Cardiac fibroblast (primary cell): ENCODE data around the gene MRGPRE.
"Not testable (repeated sequence)": the region's sequence is repeated elsewhere in the genome, so short reads cannot be mapped to it uniquely, and the experiment has no call there.

ENCODE experiments used
- DNase-seq, 2 donors: peaks; one replicate each; pipeline versions ENCODE4 v3.0.0 to v3.0.0-alpha.2; 2010; ENCODE audit warnings: low read depth in 2 of 2
- H3K4me3 ChIP-seq, 2 donors: replicated peaks in 1 of 2; 1 replicate in 1 of 2; 2 replicates in 1 of 2; pipeline ENCODE4 v1.5.1; 2011; ENCODE audit warnings: low read depth in 2 of 2, low read length in 2 of 2, mild to moderate bottlenecking in 2 of 2, moderate library complexity in 1 of 2
- CTCF ChIP-seq: IDR thresholded peaks from one replicate; pipeline ENCODE4 v1.5.1; 2011; ENCODE audit warnings: low read depth, mild to moderate bottlenecking, low read length, inconsistent platforms

The MRGPRE gene

GRCh38 chr11:3231851-3232744 is at the start of gene MRGPRE:
Gene MRGPRE, minus strand, starts transcription at chr11:3232417. Its CDS starts 3,618 bp downstream, at chr11:3228799.
- H3K4me3 ChIP-seq: no peak within 1 kb of the TSS
- no peak for TF ChIP-seq CTCF
- peak in 1 of 2 donors; percentile 4 for DNase-seq

GRCh38 chr11:3281146-3281545 is 48.9 kb upstream of the MRGPRE start:
- not testable (repeated sequence) for H3K4me3 ChIP-seq, DNase-seq

- not testable (repeated sequence) for DNase-seq, H3K4me3 ChIP-seq
Measured at GRCh38 chr11:3280662-3281061, 48.4 kb upstream of the MRGPRE start.

GRCh38 chr11:3278922-3279321 is 46.7 kb upstream of the MRGPRE start:
- DNase-seq, H3K4me3 ChIP-seq: not testable (repeated sequence)

- DNase-seq, H3K4me3 ChIP-seq: not testable (repeated sequence)
Measured at GRCh38 chr11:3273629-3274028, 41.4 kb upstream of the MRGPRE start.

GRCh38 chr11:3262548-3262947 is 30.3 kb upstream of the MRGPRE start:
- not testable (repeated sequence) for DNase-seq, H3K4me3 ChIP-seq

- not testable (repeated sequence) for DNase-seq, H3K4me3 ChIP-seq
Measured at GRCh38 chr11:3261831-3262230, 29.6 kb upstream of the MRGPRE start.

GRCh38 chr11:3257509-3257908 is 25.3 kb upstream of the MRGPRE start:
- DNase-seq, H3K4me3 ChIP-seq: not testable (repeated sequence)

- DNase-seq, H3K4me3 ChIP-seq: not testable (repeated sequence)
Measured at GRCh38 chr11:3255241-3255640, 23.0 kb upstream of the MRGPRE start.

- H3K4me3 ChIP-seq, DNase-seq: not testable (repeated sequence)
Measured at GRCh38 chr11:3254773-3255172, 22.6 kb upstream of the MRGPRE start.

GRCh38 chr11:3245071-3245470 is 12.9 kb upstream of the MRGPRE start:
- H3K4me3 ChIP-seq: no peak overlapping the region
- no peak for TF ChIP-seq CTCF
- DNase-seq: no peak

GRCh38 chr11:3243880-3244279 is 11.7 kb upstream of the MRGPRE start:
- H3K4me3 ChIP-seq: no peak overlapping the region
- TF ChIP-seq CTCF: no peak
- no peak for DNase-seq
